Measurements from ENCODE around the gene TPRKB.
"Not testable (repeated sequence)": the region's sequence is repeated elsewhere in the genome, so short reads cannot be mapped to it uniquely, and the experiment has no call there.

The TPRKB gene

GRCh38 chr2:73736378-73736777 is 767 bp downstream of the TPRKB start:
- no peak for DNase-seq

DNA sequence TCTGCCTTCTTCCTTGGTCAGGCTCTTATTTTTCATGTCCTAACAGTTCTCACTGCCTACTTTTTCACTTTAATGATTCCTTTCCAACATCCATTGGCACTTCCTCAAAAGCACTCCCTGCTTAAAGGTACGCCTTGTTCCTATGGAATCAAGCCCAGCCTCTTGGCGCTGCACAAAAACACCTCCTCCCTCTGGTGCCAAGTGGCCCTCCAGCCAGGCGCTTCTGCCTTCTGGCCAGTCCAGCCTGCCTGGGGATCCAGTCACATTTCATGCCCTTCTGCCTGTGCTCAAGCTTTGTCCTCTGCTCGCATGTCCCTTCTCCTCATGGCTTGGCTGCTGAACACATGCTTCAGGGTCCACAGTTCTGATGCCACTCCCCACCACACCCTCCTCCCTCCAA is 6.3 kb downstream of the TPRKB start:
- DNase-seq, result no peak

DNA sequence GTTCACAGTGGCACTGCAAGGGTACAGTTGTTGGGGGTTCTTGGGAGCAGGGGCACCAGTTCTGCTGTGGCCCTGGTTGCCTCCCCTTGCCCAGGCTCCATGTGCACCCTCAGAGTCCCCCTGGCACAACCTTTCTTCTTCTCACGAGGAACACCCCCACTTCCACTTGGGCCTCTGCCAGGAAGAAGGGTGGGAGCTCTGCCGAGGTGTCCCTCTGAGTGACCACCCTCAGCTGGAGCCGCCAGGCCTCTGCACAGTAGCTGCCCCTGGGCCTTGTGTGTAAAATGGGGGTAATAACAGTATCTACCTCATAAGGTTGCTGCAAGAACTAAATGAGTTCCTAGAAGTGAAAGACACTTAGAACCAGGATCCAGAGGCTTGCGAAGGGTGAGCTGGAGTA is 8.4 kb downstream of the TPRKB start:
- DNase-seq, result no peak

DNA sequence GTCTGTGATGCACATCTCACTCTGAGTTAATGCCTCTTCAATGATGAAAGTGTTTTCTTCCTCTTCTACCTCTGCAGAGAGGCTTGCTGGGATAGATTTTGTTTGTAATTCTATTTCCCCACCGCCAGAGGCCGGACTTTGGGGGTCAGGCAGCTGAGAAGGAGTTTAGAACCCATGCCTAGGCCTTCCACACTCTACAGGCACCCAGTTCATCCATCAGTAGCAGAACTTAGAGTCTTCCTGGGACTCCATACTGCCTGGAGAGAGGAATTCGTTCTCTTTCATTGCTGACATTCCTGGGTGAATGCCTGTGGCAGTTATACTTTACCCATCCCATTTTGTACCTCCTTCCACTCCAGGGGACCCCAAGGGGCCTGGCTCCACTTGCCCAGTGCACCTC is 9.1 kb downstream of the TPRKB start:
- DNase-seq, result no peak

GRCh38 chr2:73726657-73727056 is 10.5 kb downstream of the TPRKB start:
- DNase-seq, result not testable (repeated sequence)

DNA sequence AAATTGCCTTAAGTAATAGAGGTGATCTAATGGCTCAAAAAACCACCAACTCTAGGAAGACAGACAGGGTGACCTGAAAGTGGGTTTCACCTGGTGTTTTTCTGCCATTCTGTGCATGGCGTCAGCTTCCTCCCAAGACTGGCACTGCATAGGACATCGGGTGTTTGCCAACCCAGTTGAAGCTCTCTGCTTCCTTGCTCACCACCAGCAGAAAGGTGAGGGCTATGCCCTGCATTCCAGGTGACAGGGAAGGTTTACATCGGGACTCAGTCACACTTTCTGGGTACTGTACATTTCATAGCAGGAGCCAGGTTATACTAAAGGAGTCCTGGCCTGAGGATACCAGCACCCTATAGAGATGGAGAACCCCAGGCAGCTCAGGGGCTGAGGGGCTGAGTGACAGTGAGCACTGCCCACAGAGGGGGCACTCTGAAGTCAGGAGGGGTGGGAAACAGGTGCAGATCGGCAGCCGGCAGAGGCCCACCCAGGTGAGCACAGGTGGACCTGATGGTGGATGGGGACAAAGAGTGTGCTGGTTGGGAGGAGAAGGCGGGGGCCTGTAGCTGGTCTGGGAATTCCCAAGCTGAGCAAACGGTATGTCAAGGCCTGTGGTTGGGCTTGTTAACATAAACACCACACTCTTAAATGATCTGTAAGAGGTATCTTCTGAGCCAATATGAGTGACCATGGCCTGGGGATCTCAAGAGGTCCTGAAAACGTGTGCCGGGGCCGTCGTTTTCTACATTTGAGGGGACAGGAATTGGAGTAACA is 18.1 kb downstream of the TPRKB start:
- no peak for DNase-seq

DNA sequence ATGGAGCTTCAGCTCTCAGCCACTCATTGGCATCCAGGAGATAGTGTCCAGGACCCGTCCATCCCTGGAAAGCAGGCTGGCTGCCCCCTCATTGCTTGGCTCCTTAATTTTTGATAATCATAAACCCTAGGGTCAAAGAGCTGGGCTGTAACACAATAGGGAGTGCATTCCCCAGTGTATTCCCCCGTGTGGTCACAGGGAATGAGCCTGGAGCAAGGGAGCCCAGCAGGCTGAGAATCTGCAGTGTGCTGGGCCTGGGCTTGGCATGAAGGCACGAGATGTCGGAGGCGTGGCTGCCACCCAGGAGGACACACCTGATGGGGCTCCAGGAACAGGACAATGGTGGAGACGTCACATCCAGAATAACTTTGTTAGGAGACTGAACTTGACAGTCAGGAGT is 18.7 kb downstream of the TPRKB start:
- no peak for DNase-seq

DNA sequence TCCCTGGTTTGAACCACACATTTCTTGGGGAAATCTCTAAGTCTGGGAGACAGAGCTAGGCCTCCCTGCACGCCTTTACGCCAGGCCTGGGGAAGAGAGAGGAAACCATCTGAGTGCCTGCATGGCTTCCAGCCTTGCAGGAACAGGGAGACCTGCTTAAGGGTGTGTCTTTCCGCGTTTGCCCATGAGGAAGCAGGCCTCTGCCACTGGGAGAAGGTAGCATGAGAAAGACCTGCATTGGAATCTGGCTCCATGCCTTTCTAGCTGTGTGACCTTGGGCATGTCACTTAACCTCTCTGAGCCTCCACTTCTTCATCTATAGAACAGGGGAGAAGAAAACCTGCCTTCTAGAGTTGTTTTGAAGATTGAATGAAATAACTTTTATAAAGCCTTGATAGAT is 19.4 kb downstream of the TPRKB start:
- DNase-seq, result not testable (repeated sequence)

GRCh38 chr2:73717251-73717606 is 19.9 kb downstream of the TPRKB start:
- DNase-seq, result no peak

DNA sequence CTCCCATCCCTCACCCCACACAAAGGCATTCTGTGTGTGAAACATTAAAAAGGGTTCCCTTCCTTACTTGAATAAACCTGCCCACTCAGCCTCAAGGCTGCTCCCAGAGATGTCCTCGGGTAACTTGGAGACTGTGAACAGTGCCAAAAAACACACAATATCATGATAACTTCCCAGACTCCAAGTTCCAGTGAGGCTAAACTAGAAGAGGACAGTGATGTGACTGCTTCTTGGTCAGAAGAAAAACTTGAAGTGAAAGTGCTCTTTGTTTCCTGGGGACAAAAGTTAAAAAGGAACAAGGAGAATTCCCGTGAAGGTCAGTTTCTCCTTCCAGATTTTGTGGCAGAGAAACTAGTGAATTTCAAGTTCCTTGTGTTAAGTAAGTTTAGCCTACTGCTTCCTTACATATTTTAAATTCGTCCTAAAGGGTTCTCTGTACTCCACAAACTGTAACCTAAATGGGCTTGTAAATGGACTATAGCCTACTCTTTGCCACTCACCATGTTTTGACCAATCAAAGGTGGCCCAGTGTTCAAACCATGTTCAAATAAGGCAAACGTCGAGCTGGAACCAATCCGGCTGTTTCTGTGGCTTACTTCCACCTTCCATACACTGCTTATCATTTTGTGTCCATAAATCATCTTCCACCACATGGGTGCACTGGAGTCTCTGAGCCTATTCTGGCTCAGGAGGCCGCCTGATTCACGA is 20.4 kb downstream of the TPRKB start:
- no peak for DNase-seq

- DNase-seq, result no peak
Measured at GRCh38 chr2:73714091-73714490, 23.1 kb downstream of the TPRKB start.

GRCh38 chr2:73708527-73708926 is 28.6 kb downstream of the TPRKB start:
- no peak for DNase-seq

DNA sequence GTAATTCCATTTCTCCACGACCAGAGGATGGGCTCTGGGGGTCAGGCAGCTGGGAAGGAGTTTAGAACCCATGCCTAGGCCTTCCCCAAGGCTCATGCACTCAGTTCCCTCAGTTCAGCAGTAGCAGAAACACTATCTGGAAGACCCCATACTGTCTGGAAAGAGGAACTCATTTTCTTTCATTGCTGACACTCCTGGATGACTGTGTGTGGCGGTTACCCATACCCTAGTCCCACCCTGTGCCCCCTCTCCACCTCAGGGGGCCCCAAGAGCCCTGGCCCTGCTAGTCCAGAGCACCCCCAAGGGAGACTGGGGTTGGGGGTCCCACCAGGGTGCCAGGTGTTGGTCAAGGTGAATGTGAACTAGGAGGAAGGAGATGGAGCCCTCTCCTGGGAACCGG is 29.5 kb downstream of the TPRKB start:
- no peak for DNase-seq

GRCh38 chr2:73707058-73707457 is 30.1 kb downstream of the TPRKB start:
- no peak for DNase-seq

DNA sequence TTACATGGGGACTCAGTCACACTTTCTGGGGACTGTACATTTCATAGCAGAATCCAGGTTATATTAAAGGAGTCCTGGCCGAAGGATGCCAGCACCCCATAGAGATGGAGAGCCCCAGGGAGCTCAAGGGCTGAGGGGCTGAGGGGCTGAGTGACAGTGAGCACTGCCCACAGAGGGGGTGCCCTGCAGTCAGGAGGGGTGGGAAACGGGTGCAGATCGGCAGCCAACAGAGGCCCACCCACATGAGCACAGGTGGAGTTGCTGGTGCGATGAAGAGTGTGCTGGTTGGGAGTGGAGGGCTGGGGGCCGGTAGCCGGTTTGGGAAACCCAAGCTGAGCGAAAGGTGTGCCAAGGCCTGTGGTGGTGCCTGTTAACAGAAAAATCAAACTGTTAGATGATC is 32.1 kb downstream of the TPRKB start:
- no peak for DNase-seq

- no peak for DNase-seq
Measured at GRCh38 chr2:73704285-73704684, 32.9 kb downstream of the TPRKB start.

GRCh38 chr2:73703675-73704074 is 33.5 kb downstream of the TPRKB start:
- no peak for DNase-seq

GRCh38 chr2:73702852-73703493 is 34.2 kb downstream of the TPRKB start:
- not testable (repeated sequence) for DNase-seq

GRCh38 chr2:73701968-73702665 is 35.0 kb downstream of the TPRKB start:
- no peak for DNase-seq

DNA sequence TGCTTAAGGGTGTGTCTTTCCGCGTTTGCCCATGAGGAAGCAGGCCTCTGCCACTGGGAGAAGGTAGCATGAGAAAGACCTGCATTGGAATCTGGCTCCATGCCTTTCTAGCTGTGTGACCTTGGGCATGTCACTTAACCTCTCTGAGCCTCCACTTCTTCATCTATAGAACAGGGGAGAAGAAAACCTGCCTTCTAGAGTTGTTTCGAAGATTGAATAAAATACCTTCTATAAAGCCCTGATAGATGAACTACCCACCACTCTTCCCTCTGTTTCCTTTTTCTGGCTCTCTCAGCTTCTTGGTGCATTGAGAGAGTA is 35.7 kb downstream of the TPRKB start:
- not testable (repeated sequence) for DNase-seq

DNA sequence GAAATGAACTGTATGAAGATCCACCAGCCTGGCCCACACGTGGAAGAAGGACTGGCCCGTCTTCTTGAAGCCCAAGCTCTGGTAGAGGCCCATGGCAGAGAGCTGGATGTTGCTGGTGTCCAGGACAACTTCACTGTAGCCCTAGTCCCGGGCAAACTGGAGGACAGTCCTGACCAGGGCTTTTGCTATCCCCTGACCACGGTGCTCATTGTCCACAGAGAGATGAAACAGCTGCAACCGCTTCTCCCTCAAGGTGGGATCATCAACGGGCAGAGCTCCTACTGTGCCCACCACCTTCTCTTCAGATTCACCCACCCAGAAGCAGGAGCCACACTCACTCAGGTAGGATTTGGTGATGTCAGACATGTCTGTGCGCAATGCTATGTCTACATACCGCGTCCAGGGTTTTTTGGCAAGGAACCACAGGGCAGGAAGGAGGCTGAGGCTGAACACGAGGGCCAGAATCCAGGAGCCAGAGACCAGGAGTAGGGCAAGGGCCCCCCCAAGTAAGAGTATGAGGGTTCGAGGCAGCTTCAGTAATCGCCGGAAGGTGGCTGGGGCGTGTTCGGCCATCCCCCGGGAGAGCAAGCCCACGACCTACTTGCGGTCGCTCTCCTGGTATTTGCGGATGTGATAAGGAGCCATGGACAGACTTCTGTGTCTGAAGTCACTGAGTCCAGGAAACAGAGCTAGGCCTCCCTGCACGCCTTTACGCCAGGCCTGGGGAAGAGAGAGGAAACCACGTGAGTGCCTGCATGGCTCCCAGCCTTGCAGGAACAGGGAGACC is 36.3 kb downstream of the TPRKB start:
- no peak for DNase-seq

DNA sequence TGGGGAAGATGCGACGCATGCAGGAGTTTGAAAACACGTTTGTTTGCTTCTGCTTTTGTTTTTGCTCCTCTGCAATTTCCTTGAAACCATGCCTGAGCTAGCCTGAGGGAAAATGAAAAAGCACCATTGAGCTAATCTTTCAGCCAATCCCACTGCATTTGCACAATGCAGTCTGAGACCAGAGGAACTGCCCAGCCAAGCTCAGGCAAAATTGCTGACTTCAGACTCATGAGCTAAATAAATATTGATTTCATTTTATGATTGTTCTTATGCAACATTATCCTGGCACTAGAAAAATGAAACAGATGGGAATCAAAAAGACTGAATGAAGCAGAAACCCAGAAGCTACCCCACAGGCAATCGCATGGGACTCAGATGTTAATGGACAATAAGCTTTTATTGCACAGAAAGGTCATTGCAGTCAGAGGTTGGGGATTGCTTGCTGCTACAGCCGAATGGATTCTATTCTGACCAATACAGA is 37.0 kb downstream of the TPRKB start:
- DNase-seq, result no peak

DNA sequence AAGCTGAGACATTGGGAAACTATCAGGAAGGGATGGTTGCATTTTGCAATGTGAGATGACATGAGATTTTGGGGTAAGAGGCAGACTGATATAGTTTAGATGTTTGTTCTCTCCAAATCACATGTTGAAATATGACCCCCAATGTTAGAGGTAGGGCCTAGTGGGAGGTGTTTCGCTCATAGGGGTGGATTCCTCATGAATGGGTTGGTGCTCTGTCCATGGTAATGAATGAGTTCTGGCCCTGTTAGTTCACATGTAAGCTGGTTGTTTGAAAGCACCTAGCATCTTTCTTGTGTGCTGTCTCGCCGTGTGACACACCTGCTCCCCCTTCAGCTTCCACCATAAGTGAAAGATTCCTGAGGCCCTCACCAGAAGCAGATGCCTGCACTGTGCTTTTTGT is 37.7 kb downstream of the TPRKB start:
- DNase-seq, result no peak

All from stimulated activated naive CD4-positive, alpha-beta T cell treated with Interleukin-2 at 50 U/mL for 16 hours (primary cell).